Measurements from ENCODE around the gene THRB. TPM values are rescaled to one million over a fixed set of nuclear protein-coding genes. Genes with fewer than 3 reads are reported as not detected.

The THRB gene
- total and polyA plus RNA-seq, 9 of the 15 experiments (the other 6 are each of a cell fraction or from before 2014, with no cell fraction given) = 1.7 to 14.9 (median 6.9) TPM

GRCh38 chr3:24502690-24503089 lies 8.0 kb upstream of the THRB start (continued):
- TF ChIP-seq YBX1 (IDR thresholded peaks at IDR 0.05) (no peak), XRCC5 (IDR thresholded peaks at IDR 0.05; ENCODE audit: low read depth, low read length) (no peak), ZFP36 (IDR thresholded peaks at IDR 0.05; ENCODE audit: low read depth, low read length, partially characterized antibody) (peak; percentile 31), KHSRP (IDR thresholded peaks at IDR 0.05) (no peak), GATAD2B (IDR thresholded peaks at IDR 0.05; ENCODE audit: borderline replicate concordance) (no peak), SMARCE1 (IDR thresholded peaks at IDR 0.05) (peak; percentile 60; the same call in 1 of the 2 replicates), HES1 (IDR thresholded peaks at IDR 0.05; ENCODE audit: low read depth) (no peak), ZNF41 (CRISPR knock-in tag; conservative IDR thresholded peaks at IDR 0.05) (no peak), CBX1 (IDR thresholded peaks at IDR 0.05; ENCODE audit: low read depth) (no peak), ATF2 (CRISPR knock-in tag; IDR thresholded peaks at IDR 0.05) (no peak), GABPA (tag; conservative IDR thresholded peaks at IDR 0.05; ENCODE audit: low read depth) (0 out of 2 replicates have a peak, but pooled peaks have one; percentile 22), SP1 (CRISPR knock-in tag; IDR thresholded peaks at IDR 0.05) (no peak), ETV1 (tag; conservative IDR thresholded peaks at IDR 0.05; ENCODE audit: low read depth) (peak; percentile 54; the same call in 1 of the 2 replicates), RCOR1 (IDR thresholded peaks at IDR 0.05; ENCODE audit: borderline replicate concordance in 1 of 2, low read depth in 2 of 2, low read length in 2 of 2) (peak in 1 of 2 experiments; percentile 57; a peak in 2 of 4 replicates), ZBTB1 (CRISPR knock-in tag; IDR thresholded peaks at IDR 0.05; ENCODE audit: borderline replicate concordance, low read depth) (peak; percentile 34; the same call in 1 of the 2 replicates), GTF3C2 (IDR thresholded peaks at IDR 0.05; ENCODE audit: borderline replicate concordance, extremely low read depth, insufficient read length) (no peak), ZNF384 (IDR thresholded peaks at IDR 0.05; ENCODE audit: low read depth, low read length) (peak; percentile 70), TCF3 (CRISPR knock-in tag; IDR thresholded peaks at IDR 0.05) (peak; percentile 72), DPF2 (IDR thresholded peaks at IDR 0.05) (peak; percentile 44; the same call in 1 of the 2 replicates), THAP12 (CRISPR knock-in tag; IDR thresholded peaks at IDR 0.05) (no peak), NEUROD1 (IDR thresholded peaks at IDR 0.05; ENCODE audit: borderline replicate concordance, low read depth, low read length, partially characterized antibody) (no peak), MECOM (CRISPR knock-in tag; IDR thresholded peaks at IDR 0.05) (peak; percentile 93), NCOR1 (IDR thresholded peaks at IDR 0.05) (peak; percentile 20; the same call in 1 of the 2 replicates)

Data from K562 (cell line).